Measurements from ENCODE around the gene RELN.

RELN gene

GRCh38 chr7:103989785-103990767, 618 bp upstream of the RELN start:
- DNase-seq: peak; percentile 55

GRCh38 chr7:103988468-103989199, 824 bp downstream of the RELN start:
- DNase-seq: no peak

- no peak for DNase-seq
Measured at GRCh38 chr7:103987451-103987850, 2.0 kb downstream of the RELN start.

DNA sequence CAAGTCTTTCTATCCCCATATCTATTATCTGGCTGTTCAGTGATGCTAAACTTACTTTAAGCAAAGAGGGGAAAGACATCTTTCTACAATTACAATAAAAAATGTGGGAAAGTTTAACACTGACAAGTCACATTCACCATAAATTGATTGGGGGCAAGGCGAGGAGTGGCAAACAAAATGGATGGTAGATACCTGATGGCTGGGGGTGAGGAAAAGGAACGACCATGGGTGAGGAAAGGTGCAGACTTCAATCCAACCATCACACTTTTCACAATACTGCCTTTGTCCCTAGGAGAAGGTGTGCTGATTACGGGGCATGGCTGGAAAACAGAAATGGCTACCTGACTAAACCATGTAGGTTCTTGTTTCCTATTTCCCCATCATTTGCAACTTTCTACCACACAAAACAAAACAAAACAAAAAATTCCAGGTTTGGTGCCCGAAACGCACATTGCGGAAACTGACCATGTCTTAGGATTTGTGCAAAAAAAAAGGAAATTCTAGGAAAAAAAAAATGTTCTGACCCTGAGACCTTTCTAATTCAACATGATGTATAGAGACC, 3.8 kb downstream of the RELN start:
- no peak for DNase-seq

GRCh38 chr7:103984050-103984449, 5.4 kb downstream of the RELN start:
- no peak for DNase-seq

GRCh38 chr7:103983201-103983977, 6.1 kb downstream of the RELN start:
- no peak for DNase-seq

DNA sequence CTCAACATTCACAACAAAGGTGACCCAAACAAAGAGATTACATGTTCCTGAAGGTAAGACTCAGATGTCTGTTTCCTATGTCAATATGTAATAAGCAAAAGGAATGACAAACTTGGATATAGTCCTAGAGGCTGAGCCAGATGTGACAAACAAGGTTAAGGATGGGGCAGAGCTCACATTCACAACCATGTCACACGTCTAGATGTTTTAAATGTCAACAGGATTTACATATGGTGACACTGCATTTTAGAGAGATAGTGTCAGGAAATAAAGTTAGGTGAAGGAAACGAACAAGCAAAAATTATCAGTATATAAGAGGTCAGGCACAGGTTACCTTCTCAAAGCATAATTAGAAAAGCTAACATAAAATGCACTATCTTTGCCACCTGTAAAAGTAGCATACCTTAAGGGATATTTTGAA, 8.4 kb downstream of the RELN start:
- DNase-seq: no peak

DNA sequence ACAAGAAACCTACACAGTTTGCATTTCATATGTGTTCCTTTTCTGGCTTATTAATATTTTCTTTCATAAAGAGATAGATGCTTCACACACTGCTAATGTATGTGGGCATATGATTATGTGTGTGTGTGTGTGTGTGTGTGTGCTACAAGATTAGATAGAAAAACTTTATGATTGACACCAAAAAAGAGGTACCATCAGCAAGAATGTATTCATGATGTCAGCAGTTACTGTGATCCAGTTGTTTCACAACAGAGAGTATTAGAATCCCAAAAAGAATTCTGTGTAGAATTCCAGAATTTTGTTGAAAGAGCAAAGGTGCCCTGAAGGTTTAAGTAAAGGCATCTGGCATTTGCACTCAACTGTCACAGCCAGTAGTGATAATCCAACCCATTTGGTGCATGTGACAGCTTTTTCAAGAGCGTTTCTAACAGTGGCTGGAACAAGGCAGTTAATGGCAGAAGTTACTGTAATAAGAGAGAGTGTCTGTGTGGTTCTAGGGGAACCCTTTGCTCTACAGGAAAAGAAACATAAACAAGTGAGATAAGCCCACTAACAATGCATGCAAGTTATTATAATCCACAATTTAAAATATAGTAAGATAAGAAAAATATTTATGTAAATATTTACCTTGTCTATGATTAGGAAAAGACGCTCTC, 16.6 kb downstream of the RELN start:
- no peak for DNase-seq

GRCh38 chr7:103967401-103967800, 22.1 kb downstream of the RELN start:
- no peak for DNase-seq

DNA sequence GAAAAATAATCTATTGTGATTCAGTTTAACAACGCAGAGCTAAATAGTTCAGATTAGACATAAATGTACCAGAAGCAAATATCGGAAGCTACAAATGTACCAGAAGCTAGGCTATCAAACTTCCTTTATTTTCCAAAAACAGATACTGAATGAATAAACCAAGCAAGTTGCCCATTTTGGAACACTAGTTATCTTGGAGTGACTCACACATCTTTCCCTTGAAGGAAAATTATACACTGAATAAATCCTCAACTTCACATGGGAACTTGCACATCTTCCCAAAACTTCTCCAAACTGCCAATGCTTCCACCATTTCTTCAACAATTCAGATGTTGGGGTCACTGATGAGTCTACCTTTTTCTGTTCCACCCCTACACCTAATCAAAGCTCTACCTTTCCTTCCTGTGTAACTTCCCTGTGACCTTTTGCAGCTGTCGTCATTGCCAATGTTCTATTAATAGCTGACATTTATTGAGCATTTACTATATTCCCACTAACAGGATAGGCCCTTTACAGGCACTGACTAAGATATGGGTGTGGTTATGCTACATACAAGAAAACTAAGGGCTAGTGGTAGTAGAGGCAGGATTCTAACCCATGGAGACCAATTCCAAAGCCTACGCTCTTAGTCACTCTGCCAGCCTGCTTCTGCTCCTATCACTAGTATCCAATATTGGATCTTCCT, 22.7 kb downstream of the RELN start:
- no peak for DNase-seq

GRCh38 chr7:103964269-103964668, 25.2 kb downstream of the RELN start:
- no peak for DNase-seq

DNA sequence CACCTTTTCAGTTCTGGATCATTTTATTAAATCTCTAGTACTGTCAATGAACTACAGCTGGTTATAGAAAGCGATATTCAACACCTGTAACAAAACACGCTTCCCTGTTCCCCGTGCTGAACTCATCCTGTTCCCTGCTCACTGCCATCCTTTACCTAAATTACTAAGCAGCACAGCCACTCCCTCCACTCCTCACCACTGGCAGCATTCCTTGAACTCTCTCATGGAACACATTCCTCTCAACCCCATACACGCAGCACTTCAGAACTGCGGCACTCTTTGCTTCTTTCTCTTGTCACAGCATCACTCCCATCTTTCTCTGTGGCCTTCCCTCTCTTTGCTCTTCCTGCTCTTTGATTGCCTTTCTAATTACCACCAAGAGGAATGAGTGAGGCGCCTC, 27.4 kb downstream of the RELN start:
- no peak for DNase-seq

- no peak for DNase-seq
Measured at GRCh38 chr7:103958284-103958818, 31.1 kb downstream of the RELN start.

GRCh38 chr7:103955985-103956384, 33.5 kb downstream of the RELN start:
- DNase-seq: no peak

- no peak for DNase-seq
Measured at GRCh38 chr7:103952408-103952807, 37.0 kb downstream of the RELN start.

DNA sequence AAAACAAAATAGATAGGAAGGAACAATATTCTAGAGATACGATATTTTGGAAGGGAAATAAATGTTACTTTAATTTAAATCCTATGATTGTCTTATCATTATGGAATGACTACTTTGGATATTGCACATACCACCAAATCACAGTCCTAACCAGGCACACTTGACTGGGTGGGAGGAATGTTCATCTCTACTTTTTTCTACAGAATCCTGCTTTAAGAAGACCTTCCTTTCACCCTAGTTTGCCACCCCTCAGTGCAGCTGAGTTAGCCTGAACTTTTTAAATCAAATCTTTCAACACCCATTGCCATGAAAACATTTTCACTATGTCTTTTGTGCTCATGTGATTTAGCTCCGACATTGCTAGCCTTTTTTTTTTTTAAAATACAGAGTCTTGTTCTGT, 38.1 kb downstream of the RELN start:
- DNase-seq: no peak

DNA sequence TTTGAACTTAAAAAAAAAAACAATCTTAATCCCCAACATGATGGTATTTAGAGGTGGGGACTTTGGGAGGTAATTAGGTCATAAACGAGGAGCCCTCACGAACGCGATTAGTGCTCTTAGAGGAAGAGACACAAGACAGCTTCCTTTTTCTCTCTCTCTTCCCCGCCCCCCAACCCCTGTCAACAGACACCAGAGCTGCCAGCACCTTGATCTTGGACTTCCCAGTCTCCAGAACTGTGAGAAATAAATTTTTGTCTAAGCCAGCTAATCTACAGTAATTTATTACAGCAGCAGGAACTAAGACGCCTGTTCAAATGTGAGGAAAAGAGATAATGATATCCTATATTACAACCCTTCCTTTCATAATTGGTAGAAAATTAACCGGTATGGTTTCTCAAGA, 40.1 kb downstream of the RELN start:
- DNase-seq: no peak

- no peak for DNase-seq
Measured at GRCh38 chr7:103947026-103947655, 42.3 kb downstream of the RELN start.

DNA sequence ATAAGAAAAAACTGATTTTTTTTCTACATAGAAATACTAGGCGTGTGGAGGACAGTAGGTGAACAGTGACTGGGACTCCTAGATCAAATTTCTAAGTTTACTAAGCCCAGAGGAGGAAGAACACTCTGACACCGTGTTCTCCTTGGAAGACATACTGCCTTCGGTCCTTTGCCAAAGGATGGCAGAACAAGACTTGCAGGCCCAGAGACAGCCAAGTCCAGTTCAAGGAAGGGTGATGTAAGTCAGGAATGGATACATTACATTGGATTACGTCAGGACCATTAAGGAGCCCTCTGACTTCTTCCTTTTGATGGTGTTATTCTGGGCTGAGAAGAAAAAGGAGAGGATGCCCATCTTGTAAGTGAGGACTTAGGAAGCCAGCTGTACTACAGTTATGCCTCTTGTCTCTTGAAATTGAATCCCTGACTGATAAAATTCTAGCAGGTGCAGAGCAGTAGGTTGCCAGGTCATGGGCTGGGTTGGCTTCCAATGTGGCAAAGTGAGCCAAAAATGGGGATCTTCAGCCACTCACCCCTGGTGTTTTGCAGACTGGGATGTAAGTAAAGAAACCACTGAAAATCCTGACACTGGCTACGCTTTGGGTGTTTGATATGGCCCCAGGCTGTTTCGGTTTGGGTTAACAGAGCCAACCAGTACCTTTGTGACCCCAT, 45.1 kb downstream of the RELN start:
- no peak for DNase-seq

- no peak for DNase-seq
Measured at GRCh38 chr7:103941976-103942375, 47.5 kb downstream of the RELN start.

All from NCI-H2029 (cell line).